ENCODE measurements around the gene CCL11. TPM values are rescaled to one million over a fixed set of nuclear protein-coding genes. Genes with fewer than 3 reads are reported as not detected.

The CCL11 gene
- total RNA-seq, 4 donors from 2014 or later: not detected

GRCh38 chr17:34254146-34254545 lies 31.4 kb upstream of the CCL11 start:
- WGBS: 19% methylated on average over 3 of the region's 3 CpGs
- DNase-seq (ENCODE audit: low spot score in 2 of 2): no peak
- Histone ChIP-seq H3K27ac (peak overlapping the region; percentile 86), H3K4me1 (peaks cover 70% of the 10 kb centered on the region), H3K27me3 (no peaks in the 10 kb centered on the region), H3K4me3 (no peak overlapping the region), H3K9me3 (no peaks in the 10 kb centered on the region), H3K36me3 (no peaks in the 10 kb centered on the region)
- TF ChIP-seq EP300 (IDR thresholded peaks at IDR 0.05) (no peak), CTCF (IDR thresholded peaks at IDR 0.05) (no peak), POLR2AphosphoS5 (IDR thresholded peaks at IDR 0.05) (peak in 1 of 3 donors; percentile 44), POLR2A (IDR thresholded peaks at IDR 0.05) (no peak)

GRCh38 chr17:34254651-34255380 lies 30.7 kb upstream of the CCL11 start, which contains the start of gene CCL2:
Gene CCL2 (plus strand): TSS chr17:34255285. CDS start chr17:34255350, 65 bp downstream.
- WGBS: 2% methylated on average over 11 of the region's 11 CpGs
- peak within 1 kb of the TSS; percentile 39 for H3K4me3 ChIP-seq

GRCh38 chr17:34255381-34255732 lies 30.2 kb upstream of the CCL11 start:
- Histone ChIP-seq H3K36me3 (no peaks in the 10 kb centered on the region), H3K4me3 (peak overlapping the region; percentile 39), H3K27ac (peak overlapping the region; percentile 86), H3K9me3 (no peaks in the 10 kb centered on the region), H3K27me3 (no peaks in the 10 kb centered on the region), H3K4me1 (peaks cover 59% of the 10 kb centered on the region)
- TF ChIP-seq EP300 (IDR thresholded peaks at IDR 0.05) (no peak), CTCF (IDR thresholded peaks at IDR 0.05) (no peak), POLR2A (IDR thresholded peaks at IDR 0.05) (peak in 1 of 2 donors; percentile 5), POLR2AphosphoS5 (IDR thresholded peaks at IDR 0.05) (no peak)
- no peak for DNase-seq (ENCODE audit: low spot score in 2 of 2)
- 26% methylated on average over 5 of the region's 5 CpGs for WGBS

More at GRCh38 chr17:34254651-34255380, 30.7 kb upstream of the CCL11 start, which contains the start of gene CCL2:
- H3K4me1 ChIP-seq: peaks cover 64% of the 10 kb centered on the region
- peak in 1 of 2 donors; percentile 81 for DNase-seq (ENCODE audit: low spot score in 2 of 2)
- H3K9me3 ChIP-seq: no peaks in the 10 kb centered on the region
- H3K27me3 ChIP-seq: no peaks in the 10 kb centered on the region
- no peaks in the 10 kb centered on the region for H3K36me3 ChIP-seq
- TF ChIP-seq CTCF (IDR thresholded peaks at IDR 0.05) (no peak), POLR2AphosphoS5 (IDR thresholded peaks at IDR 0.05) (no peak), EP300 (IDR thresholded peaks at IDR 0.05) (no peak), POLR2A (IDR thresholded peaks at IDR 0.05) (peak in 1 of 2 donors; percentile 11)
- H3K27ac ChIP-seq: peak within 1 kb of the TSS; percentile 86

- Histone ChIP-seq H3K27ac (peak overlapping the region; percentile 86), H3K4me3 (peak overlapping the region; percentile 39), H3K4me1 (peaks cover 56% of the 10 kb centered on the region), H3K36me3 (no peaks in the 10 kb centered on the region), H3K9me3 (no peaks in the 10 kb centered on the region), H3K27me3 (no peaks in the 10 kb centered on the region)
- 63% methylated on average over 1 of the region's 1 CpG for WGBS
- TF ChIP-seq POLR2AphosphoS5 (IDR thresholded peaks at IDR 0.05) (no peak), POLR2A (IDR thresholded peaks at IDR 0.05) (no peak), EP300 (IDR thresholded peaks at IDR 0.05) (no peak), CTCF (IDR thresholded peaks at IDR 0.05) (no peak)
- DNase-seq (ENCODE audit: low spot score in 2 of 2): no peak
Observed at GRCh38 chr17:34255841-34256240, 29.7 kb upstream of the CCL11 start.

GRCh38 chr17:34257299-34257985 lies 28.1 kb upstream of the CCL11 start:
- peaks cover 40% of the 10 kb centered on the region for H3K4me1 ChIP-seq
- H3K27ac ChIP-seq: no peak overlapping the region
- TF ChIP-seq EP300 (IDR thresholded peaks at IDR 0.05) (no peak), POLR2AphosphoS5 (IDR thresholded peaks at IDR 0.05) (no peak), CTCF (IDR thresholded peaks at IDR 0.05) (no peak), POLR2A (IDR thresholded peaks at IDR 0.05) (no peak)
- WGBS: 58% methylated on average over 5 of the region's 5 CpGs
- no peak overlapping the region for H3K4me3 ChIP-seq
- H3K36me3 ChIP-seq: no peaks in the 10 kb centered on the region
- H3K27me3 ChIP-seq: no peaks in the 10 kb centered on the region
- DNase-seq (ENCODE audit: low spot score in 2 of 2): no peak
- H3K9me3 ChIP-seq: no peaks in the 10 kb centered on the region
